IMR-90 (cell line): ENCODE data around the gene CPLX1. TPM values are rescaled to one million over a fixed set of nuclear protein-coding genes. Genes with fewer than 3 reads are reported as not detected.

Experiments used
- ATAC-seq: fragments of 200-7000 bp; cut with Tn5 transposase; 2 replicates; pipeline ENCODE4 v1.9.1; 2020; ENCODE audit warnings: low read depth, mild to moderate bottlenecking, moderate library complexity
- BruUV-seq: library from RNA; stranded (reverse); fragments of 400-500 nt; replicated peaks from 2 replicates; lab custom pipeline; 2021; lab: Mats Ljungman, UMichigan
- CTCF ChIA-PET: fragments of 300-600 bp; formaldehyde crosslinking; extraction: SDS; loops from one replicate; lab custom pipeline; 2021; ENCODE audit warnings: antibody characterized with exemption; lab: Yijun Ruan, JAX
- POLR2A ChIA-PET: fragments of 300-600 bp; sonication (Branson Sonifier 250); formaldehyde crosslinking; loops from one replicate; lab custom pipeline; 2022; ENCODE audit warnings: antibody characterized with exemption; ENCODE audit not compliant: unreplicated experiment; lab: Charles Lee
- DNase-seq: peaks from one replicate; pipeline ENCODE4 v3.0.0; 2013
- H2AFZ ChIP-seq: replicated peaks from 2 replicates; pipeline ENCODE3; 2013; ENCODE audit warnings: low read length, mild to moderate bottlenecking; ENCODE audit not compliant: poor library complexity
- H2AK5ac ChIP-seq: 2 replicates; pipeline ENCODE4 v1.6.1; 2013; ENCODE audit warnings: low read depth, low read length, inconsistent platforms
- H2AK9ac ChIP-seq: replicated peaks from 2 replicates; pipeline ENCODE3; 2013; ENCODE audit warnings: mild to moderate bottlenecking, low read depth, low read length, moderate library complexity; ENCODE audit not compliant: poor library complexity
- H2BK120ac ChIP-seq: 2 replicates; pipeline ENCODE4 v1.6.1; 2013; ENCODE audit warnings: low read depth, low read length, inconsistent platforms
- H2BK15ac ChIP-seq: 3 replicates; pipeline ENCODE4 v1.6.1; 2013; ENCODE audit warnings: low read depth, low read length, inconsistent platforms
- H2BK20ac ChIP-seq: 2 replicates; pipeline ENCODE4 v1.6.1; 2013; ENCODE audit warnings: low read depth, mild to moderate bottlenecking, inconsistent platforms, low read length, moderate library complexity
- H2BK5ac ChIP-seq: 2 replicates; pipeline ENCODE4 v1.6.1; 2013; ENCODE audit warnings: mild to moderate bottlenecking, low read depth, low read length, inconsistent platforms; ENCODE audit not compliant: poor library complexity, severe bottlenecking
- H3K14ac ChIP-seq: replicated peaks from 2 replicates; pipeline ENCODE4 v1.6.1; 2013; ENCODE audit warnings: low read depth, low read length, inconsistent platforms
- H3K18ac ChIP-seq: 2 replicates; pipeline ENCODE4 v1.6.1; 2013; ENCODE audit warnings: low read depth, low read length, control low read depth
- H3K23ac ChIP-seq: 2 replicates; pipeline ENCODE4 v1.6.1; 2013; ENCODE audit warnings: low read depth, low read length, inconsistent platforms
- H3K27ac ChIP-seq: 2 replicates; pipeline ENCODE4 v1.5.1; 2013; ENCODE audit warnings: mild to moderate bottlenecking, control low read depth, low read length; ENCODE audit not compliant: insufficient read depth
- H3K27me3 ChIP-seq: 2 replicates; pipeline ENCODE4 v1.6.1; 2013; ENCODE audit warnings: low read length; ENCODE audit not compliant: control insufficient read depth, insufficient read depth
- H3K36me3 ChIP-seq: 2 replicates; pipeline ENCODE4 v1.6.1; 2013; ENCODE audit warnings: low read length, mixed read lengths; ENCODE audit not compliant: control insufficient read depth, insufficient read depth
- H3K4ac ChIP-seq: 2 replicates; pipeline ENCODE4 v1.6.1; 2013; ENCODE audit warnings: low read depth, low read length, inconsistent platforms
- H3K4me1 ChIP-seq: 2 replicates; pipeline ENCODE4 v1.6.1; 2013; ENCODE audit warnings: low read length, mixed read lengths; ENCODE audit not compliant: control insufficient read depth, insufficient read depth
- H3K4me2 ChIP-seq: 2 replicates; pipeline ENCODE4 v1.6.1; 2013; ENCODE audit warnings: low read depth, mild to moderate bottlenecking, control low read depth, low read length, moderate library complexity
- H3K4me3 ChIP-seq: 2 replicates; pipeline ENCODE4 v1.5.1; 2013; ENCODE audit warnings: low read depth, mild to moderate bottlenecking, control low read depth, low read length, moderate library complexity; ENCODE audit not compliant: insufficient read depth
- H3K56ac ChIP-seq: 2 replicates; pipeline ENCODE4 v1.6.1; 2013; ENCODE audit warnings: low read length, inconsistent platforms; ENCODE audit not compliant: insufficient read depth; ENCODE audit errors: extremely low read depth
- H3K79me1 ChIP-seq, 2 experiments: 2 replicates each; pipeline ENCODE4 v1.6.1; 2013; ENCODE audit warnings: low read length in 2 of 2, inconsistent platforms in 1 of 2, low read depth in 1 of 2
- H3K9ac ChIP-seq: 2 replicates; pipeline ENCODE4 v1.6.1; 2013; ENCODE audit warnings: low read depth, low read length, control low read depth
- H3K9me1 ChIP-seq: 2 replicates; pipeline ENCODE4 v1.6.1; 2013; ENCODE audit warnings: low read length, inconsistent platforms; ENCODE audit not compliant: insufficient read depth
- H3K9me3 ChIP-seq: 2 replicates; pipeline ENCODE4 v1.6.1; 2013; ENCODE audit warnings: low read length; ENCODE audit not compliant: control insufficient read depth, insufficient read depth
- H4K20me1 ChIP-seq: 2 replicates; pipeline ENCODE4 v1.6.1; 2013; ENCODE audit warnings: low read length, inconsistent platforms; ENCODE audit not compliant: insufficient read depth
- H4K5ac ChIP-seq: 2 replicates; pipeline ENCODE4 v1.6.1; 2013; ENCODE audit warnings: mild to moderate bottlenecking, low read depth, low read length, control low read depth
- H4K8ac ChIP-seq, 2 experiments: 2 replicates each; pipeline ENCODE4 v1.6.1; 2013; ENCODE audit warnings: low read depth in 2 of 2, low read length in 2 of 2, control low read depth in 1 of 2, inconsistent platforms in 1 of 2
- H4K91ac ChIP-seq: 2 replicates; pipeline ENCODE4 v1.6.1; 2013; ENCODE audit warnings: low read depth, low read length, inconsistent platforms; ENCODE audit not compliant: insufficient read depth
- BHLHE40 ChIP-seq: fragments of 150-350 bp; IDR thresholded peaks from 2 replicates; pipeline ENCODE4 v1.6.1; 2016; ENCODE audit warnings: mild to moderate bottlenecking, low read depth, low read length
- CEBPB ChIP-seq: IDR thresholded peaks from 2 replicates; pipeline ENCODE4 v1.6.1; 2012; ENCODE audit warnings: low read depth, low read length, improper control_type of control experiment
- CHD1 ChIP-seq: IDR thresholded peaks from 2 replicates; pipeline ENCODE4 v1.6.1; 2012; ENCODE audit warnings: low read depth, low read length, improper control_type of control experiment
- FOS ChIP-seq: fragments of 150-350 bp; IDR thresholded peaks from 2 replicates; pipeline ENCODE4 v1.6.1; 2016; ENCODE audit warnings: low read depth, low read length
- MAFK ChIP-seq: IDR thresholded peaks from 2 replicates; pipeline ENCODE4 v1.6.1; 2012; ENCODE audit warnings: low read depth, low read length, improper control_type of control experiment
- MAZ ChIP-seq: IDR thresholded peaks from 2 replicates; pipeline ENCODE4 v1.6.1; 2012; ENCODE audit warnings: low read depth, mild to moderate bottlenecking, low read length, improper control_type of control experiment, moderate library complexity, borderline replicate concordance
- MXI1 ChIP-seq: IDR thresholded peaks from 2 replicates; pipeline ENCODE4 v1.6.1; 2012; ENCODE audit warnings: low read depth, mild to moderate bottlenecking, low read length, moderate library complexity, borderline replicate concordance
- NFE2L2 ChIP-seq: fragments of 150-350 bp; IDR thresholded peaks from 2 replicates; pipeline ENCODE4 v1.6.1; 2016; ENCODE audit warnings: low read depth, mild to moderate bottlenecking, low read length
- POLR2A ChIP-seq: IDR thresholded peaks from 2 replicates; pipeline ENCODE4 v1.6.1; 2012; ENCODE audit warnings: mild to moderate bottlenecking, low read depth, low read length
- RAD21 ChIP-seq: IDR thresholded peaks from 2 replicates; pipeline ENCODE4 v1.6.1; 2012; ENCODE audit warnings: low read length, improper control_type of control experiment
- RCOR1 ChIP-seq: IDR thresholded peaks from 2 replicates; pipeline ENCODE4 v1.6.1; 2012; ENCODE audit warnings: mild to moderate bottlenecking, low read length, improper control_type of control experiment; ENCODE audit not compliant: insufficient replicate concordance
- RFX5 ChIP-seq: IDR thresholded peaks from 2 replicates; pipeline ENCODE4 v1.8.0; 2012; ENCODE audit warnings: low read depth, mild to moderate bottlenecking, low read length, moderate library complexity
- SMC3 ChIP-seq: fragments of 150-350 bp; IDR thresholded peaks from 2 replicates; pipeline ENCODE4 v1.6.1; 2016; ENCODE audit warnings: low read depth, mild to moderate bottlenecking, antibody characterized with exemption, low read length, moderate library complexity
- WGBS, 2 experiments: methylation state at CpG; one replicate each; pipeline versions ENCODE4 v1.1.5 to v1.1.7; 2013; ENCODE audit warnings: missing lambda C conversion rate in 2 of 2; ENCODE audit not compliant: insufficient read length in 1 of 2; ENCODE audit errors: extremely low coverage in 2 of 2; 5-methylcytosine and 5-hydroxymethylcytosine counted together
- dilution Hi-C: fragments of 300-500 bp; cut with HindIII; formaldehyde crosslinking; loops from one replicate; pipeline ENCODE4 v1.14.3; 2018; ENCODE audit warnings: low sequenced_read_pairs; ENCODE audit not compliant: unreplicated experiment
- in situ Hi-C: fragments of 300-500 bp; cut with MboI; formaldehyde crosslinking; loops from 3 replicates; pipeline ENCODE4 v1.14.3; 2019; ENCODE audit warnings: low sequenced_read_pairs, inconsistent platforms, mixed read lengths
- intact Hi-C: fragments of 100-400 bp; cut with micrococcal nuclease; formaldehyde crosslinking; loops from 2 replicates; pipeline ENCODE4 v1.10.0; 2022
- polyA plus RNA-seq, 3 experiments: library from polyadenylated mRNA; depleted of rRNA; stranded (reverse); fragments of >200 nt; gene quantifications; 2 replicates each; pipeline ENCODE4 v1.2.3, GENCODE V29; 2012; ENCODE audit warnings: low replicate concordance in 1 of 3
- total RNA-seq: library from RNA; depleted of rRNA; stranded (reverse); fragments of >200 nt; gene quantifications from 2 replicates; pipeline ENCODE4 v1.2.3, GENCODE V29; 2012
- TF ChIP-seq, protein P1 (sequence below): conservative IDR thresholded peaks from 2 replicates; pipeline ENCODE4 v1.5.1; 2012; ENCODE audit warnings: mild to moderate bottlenecking, low read depth, low read length, improper control_type of control experiment
- TF ChIP-seq, protein P2 (sequence below): fragments of 150-350 bp; IDR thresholded peaks from 2 replicates; pipeline ENCODE4 v1.6.1; 2017; ENCODE audit warnings: mild to moderate bottlenecking, antibody characterized with exemption, low read length, low read depth
- TF ChIP-seq, protein P3 (sequence below): fragments of 150-350 bp; IDR thresholded peaks from 2 replicates; pipeline ENCODE4 v1.6.1; 2016; ENCODE audit warnings: low read depth, mild to moderate bottlenecking, low read length, moderate library complexity, borderline replicate concordance

Gene CPLX1
- total and polyA plus RNA-seq, 2 of the 4 experiments (the other 2 are of a cell fraction), result 0.05 TPM; not detected in 1

DNA sequence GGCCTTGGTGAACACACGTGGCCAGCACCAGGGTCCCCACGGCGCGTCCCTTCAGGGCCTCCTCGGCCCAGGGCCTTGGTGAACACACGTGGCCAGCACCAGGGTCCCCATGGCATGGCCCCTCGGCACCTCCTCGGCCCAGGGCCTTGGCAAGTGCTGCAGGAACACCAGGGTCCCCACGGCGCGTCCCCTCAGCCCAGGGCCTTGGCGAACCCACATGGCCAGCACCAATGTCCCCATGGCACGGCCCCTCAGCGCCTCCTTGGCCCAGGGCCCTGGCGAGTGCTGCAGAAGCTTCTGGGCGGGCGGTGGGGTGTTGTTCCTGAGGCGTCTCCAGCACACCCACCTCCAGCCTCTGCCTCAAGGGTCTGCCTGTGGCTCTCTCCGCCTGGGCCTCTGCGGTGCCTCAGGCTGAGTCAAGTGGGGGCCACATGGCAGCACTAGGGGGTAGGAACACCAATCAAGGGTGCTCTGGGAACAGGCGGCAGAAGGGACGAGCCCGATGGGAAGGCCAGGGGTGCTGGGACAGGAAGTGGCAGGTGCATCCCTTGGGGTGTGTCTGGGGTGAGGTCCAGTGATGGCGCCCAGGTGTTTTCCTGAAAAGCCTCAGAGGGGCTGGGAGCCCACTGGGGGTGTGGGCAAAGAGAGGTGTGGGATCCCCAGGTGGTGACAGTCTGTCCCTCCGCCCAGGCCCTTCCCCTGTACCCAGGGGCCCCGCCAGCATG lies 41.8 kb upstream of the CPLX1 start:
- in situ Hi-C loops, result no loop called here
- Histone ChIP-seq H4K20me1 (peaks cover 15% of the 10 kb centered on the region), H3K4ac (no peak overlapping the region), H2AK9ac (no peak overlapping the region), H3K79me1 (peaks cover 0 to 17% of the 10 kb centered on the region in 2 experiments; a peak in 2 of 4 replicates), H3K9ac (no peak overlapping the region), H4K8ac (no peak overlapping the region), H3K9me3 (no peaks in the 10 kb centered on the region), H3K23ac (no peak overlapping the region), H4K91ac (no peak overlapping the region), H3K4me1 (no peaks in the 10 kb centered on the region), H3K9me1 (peaks cover 12% of the 10 kb centered on the region), H2BK5ac (no peak overlapping the region), H3K4me2 (no peak overlapping the region), H3K18ac (no peak overlapping the region), H3K27me3 (no peaks in the 10 kb centered on the region), H3K14ac (no peak overlapping the region), H3K4me3 (no peak overlapping the region), H2AK5ac (no peak overlapping the region), H3K56ac (no peak overlapping the region), H4K5ac (no peak overlapping the region), H2BK15ac (no peak overlapping the region), H2AFZ (no peak overlapping the region), H3K27ac (no peak overlapping the region), H2BK20ac (no peak overlapping the region), H3K36me3 (peaks cover 74% of the 10 kb centered on the region), H2BK120ac (no peak overlapping the region)
- ChIA-PET CTCF (interaction anchor here (0.6 kb wide), 1 partner anchor 34 kb away, joined by 3 read pairs; no protein-coding TSS in a partner anchor), POLR2A (no interaction called here)
- DNase-seq (no peak), ATAC-seq (no peak)
- intact Hi-C loops, result no loop called here
- TF ChIP-seq SMC3 (no peak), MXI1 (no peak), NFE2L2 (no peak), CHD1 (no peak), MAFK (no peak), MAZ (no peak), RCOR1 (no peak), CEBPB (no peak), BHLHE40 (no peak), RFX5 (no peak), POLR2A (no peak), FOS (no peak), RAD21 (no peak)
- TF ChIP-seq, protein P1, sequence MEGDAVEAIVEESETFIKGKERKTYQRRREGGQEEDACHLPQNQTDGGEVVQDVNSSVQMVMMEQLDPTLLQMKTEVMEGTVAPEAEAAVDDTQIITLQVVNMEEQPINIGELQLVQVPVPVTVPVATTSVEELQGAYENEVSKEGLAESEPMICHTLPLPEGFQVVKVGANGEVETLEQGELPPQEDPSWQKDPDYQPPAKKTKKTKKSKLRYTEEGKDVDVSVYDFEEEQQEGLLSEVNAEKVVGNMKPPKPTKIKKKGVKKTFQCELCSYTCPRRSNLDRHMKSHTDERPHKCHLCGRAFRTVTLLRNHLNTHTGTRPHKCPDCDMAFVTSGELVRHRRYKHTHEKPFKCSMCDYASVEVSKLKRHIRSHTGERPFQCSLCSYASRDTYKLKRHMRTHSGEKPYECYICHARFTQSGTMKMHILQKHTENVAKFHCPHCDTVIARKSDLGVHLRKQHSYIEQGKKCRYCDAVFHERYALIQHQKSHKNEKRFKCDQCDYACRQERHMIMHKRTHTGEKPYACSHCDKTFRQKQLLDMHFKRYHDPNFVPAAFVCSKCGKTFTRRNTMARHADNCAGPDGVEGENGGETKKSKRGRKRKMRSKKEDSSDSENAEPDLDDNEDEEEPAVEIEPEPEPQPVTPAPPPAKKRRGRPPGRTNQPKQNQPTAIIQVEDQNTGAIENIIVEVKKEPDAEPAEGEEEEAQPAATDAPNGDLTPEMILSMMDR, result no peak
- TF ChIP-seq, protein P2, sequence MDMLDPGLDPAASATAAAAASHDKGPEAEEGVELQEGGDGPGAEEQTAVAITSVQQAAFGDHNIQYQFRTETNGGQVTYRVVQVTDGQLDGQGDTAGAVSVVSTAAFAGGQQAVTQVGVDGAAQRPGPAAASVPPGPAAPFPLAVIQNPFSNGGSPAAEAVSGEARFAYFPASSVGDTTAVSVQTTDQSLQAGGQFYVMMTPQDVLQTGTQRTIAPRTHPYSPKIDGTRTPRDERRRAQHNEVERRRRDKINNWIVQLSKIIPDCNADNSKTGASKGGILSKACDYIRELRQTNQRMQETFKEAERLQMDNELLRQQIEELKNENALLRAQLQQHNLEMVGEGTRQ, result no peak
- TF ChIP-seq, protein P3, sequence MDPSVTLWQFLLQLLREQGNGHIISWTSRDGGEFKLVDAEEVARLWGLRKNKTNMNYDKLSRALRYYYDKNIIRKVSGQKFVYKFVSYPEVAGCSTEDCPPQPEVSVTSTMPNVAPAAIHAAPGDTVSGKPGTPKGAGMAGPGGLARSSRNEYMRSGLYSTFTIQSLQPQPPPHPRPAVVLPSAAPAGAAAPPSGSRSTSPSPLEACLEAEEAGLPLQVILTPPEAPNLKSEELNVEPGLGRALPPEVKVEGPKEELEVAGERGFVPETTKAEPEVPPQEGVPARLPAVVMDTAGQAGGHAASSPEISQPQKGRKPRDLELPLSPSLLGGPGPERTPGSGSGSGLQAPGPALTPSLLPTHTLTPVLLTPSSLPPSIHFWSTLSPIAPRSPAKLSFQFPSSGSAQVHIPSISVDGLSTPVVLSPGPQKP, result no peak
- 88% methylated on average over 11 of the region's 26 CpGs; no CpG with 5 or more reads in 1 of the 2 experiments for WGBS, 2 experiments
- dilution Hi-C loops, result no loop called here
- BruUV-seq, result no TSS peak
